Esophagus muscularis mucosa (tissue), 4 donors: ENCODE results near the gene C5orf22. TPM values are rescaled to one million over a fixed set of nuclear protein-coding genes. Genes with fewer than 3 reads are reported as not detected.

ENCODE experiments used
- DNase-seq: peaks from one replicate; pipeline ENCODE4 v3.0.0-alpha.2; 2017; ENCODE audit errors: extremely low spot score
- H3K27ac ChIP-seq, 4 donors: fragments of 200-600 bp; sonication (generic); replicated peaks in 1 of 4; 1 replicate in 3 of 4; 2 replicates in 1 of 4; pipeline ENCODE4 v1.5.1; 2016 to 2019; ENCODE audit warnings: mild to moderate bottlenecking in 1 of 4
- H3K27me3 ChIP-seq, 4 donors: fragments of 200-600 bp; sonication (generic); one replicate each; pipeline versions ENCODE4 v1.5.1 to v1.6.0; 2016 to 2019
- H3K36me3 ChIP-seq, 4 donors: fragments of 200-600 bp; sonication (generic); one replicate each; pipeline ENCODE4 v1.5.1; 2016 to 2019
- H3K4me1 ChIP-seq, 4 donors: fragments of 200-600 bp; sonication (generic); one replicate each; pipeline ENCODE4 v1.5.1; 2016 to 2019
- H3K4me3 ChIP-seq, 4 donors: fragments of 200-600 bp; sonication (generic); 1 replicate in 2 of 4; 2 replicates in 2 of 4; pipeline ENCODE4 v1.5.1; 2016 to 2019; ENCODE audit warnings: mild to moderate bottlenecking in 4 of 4, moderate library complexity in 1 of 4
- H3K9me3 ChIP-seq, 4 donors: fragments of 200-600 bp; sonication (generic); 1 replicate in 3 of 4; 2 replicates in 1 of 4; pipeline ENCODE4 v1.5.1; 2016 to 2019
- CTCF ChIP-seq, 3 experiments: fragments of 200-600 bp in 2 of 3; fragments of 450-650 bp in 1 of 3; sonication (generic) in 2 of 3; IDR thresholded peaks; one replicate each; pipeline ENCODE4 v1.5.1; 2017 to 2019; ENCODE audit warnings: antibody characterized with exemption in 3 of 3, mild to moderate bottlenecking in 2 of 3, moderate library complexity in 1 of 3
- EP300 ChIP-seq: sonication (generic); formaldehyde crosslinking; IDR thresholded peaks from one replicate; pipeline ENCODE4 v1.6.1; 2017; ENCODE audit warnings: antibody characterized with exemption
- POLR2A ChIP-seq: fragments of 450-650 bp; IDR thresholded peaks from one replicate; pipeline ENCODE4 v1.6.1; 2017; ENCODE audit warnings: antibody characterized with exemption, moderate library complexity, mild to moderate bottlenecking, low read depth
- POLR2AphosphoS5 ChIP-seq, 2 donors: sonication (generic); formaldehyde crosslinking; IDR thresholded peaks; one replicate each; pipeline ENCODE4 v1.6.1; 2017; ENCODE audit warnings: antibody characterized with exemption in 2 of 2
- WGBS: methylation state at CpG from one replicate; pipeline ENCODE4 v1.1.5; 2018; 5-methylcytosine and 5-hydroxymethylcytosine counted together
- intact Hi-C: fragments of 100-400 bp; cut with DNase I; formaldehyde crosslinking; loops from one replicate; pipeline ENCODE4 v1.15.1; 2023
- total RNA-seq, 4 donors: library from RNA; depleted of rRNA; stranded (reverse); fragments of >200 nt; gene quantifications; one replicate each; pipeline versions ENCODE4 v1.1.0 to v1.2.1, GENCODE V29; 2016

C5orf22 gene
- total RNA-seq, 4 donors from 2014 or later = 11.2 to 21.8 (median 17.0) TPM

DNA sequence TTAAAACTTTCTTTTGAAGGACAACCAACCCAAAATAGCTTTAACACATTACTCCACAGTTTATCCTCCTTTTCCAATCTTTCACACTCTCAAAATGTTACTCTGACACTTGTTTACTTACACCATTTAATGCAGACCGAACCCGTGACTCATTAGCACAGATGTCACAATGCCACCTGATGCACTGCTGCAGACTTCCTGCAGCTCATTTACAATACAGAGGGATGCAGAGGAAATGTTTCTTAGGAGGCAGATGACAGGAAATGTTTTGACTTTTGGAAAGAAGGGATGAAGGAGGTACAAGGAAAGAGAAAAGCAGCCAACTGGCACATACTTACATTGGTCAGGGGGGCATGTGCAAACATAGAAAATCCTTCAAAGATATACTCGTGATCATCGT is 39.2 kb upstream of the C5orf22 start:
- no peak overlapping the region for H3K4me3 ChIP-seq
- intact Hi-C loops = no loop called here
- peaks cover 0 to 41% (median 25%) of the 10 kb centered on the region in 4 donors for H3K4me1 ChIP-seq
- WGBS = 38% methylated on average over 4 of the region's 4 CpGs
- TF ChIP-seq POLR2AphosphoS5 (IDR thresholded peaks at IDR 0.05) (peak in 1 of 2 donors; percentile 20), EP300 (no peak)
- peak overlapping the region; percentile 2 to 46 (median 26) for H3K27ac ChIP-seq
- H3K9me3 ChIP-seq = no peaks in the 10 kb centered on the region
- peaks cover 18 to 86% (median 53%) of the 10 kb centered on the region in 4 donors for H3K36me3 ChIP-seq
- no peak for DNase-seq
- H3K27me3 ChIP-seq = no peaks in the 10 kb centered on the region

DNA sequence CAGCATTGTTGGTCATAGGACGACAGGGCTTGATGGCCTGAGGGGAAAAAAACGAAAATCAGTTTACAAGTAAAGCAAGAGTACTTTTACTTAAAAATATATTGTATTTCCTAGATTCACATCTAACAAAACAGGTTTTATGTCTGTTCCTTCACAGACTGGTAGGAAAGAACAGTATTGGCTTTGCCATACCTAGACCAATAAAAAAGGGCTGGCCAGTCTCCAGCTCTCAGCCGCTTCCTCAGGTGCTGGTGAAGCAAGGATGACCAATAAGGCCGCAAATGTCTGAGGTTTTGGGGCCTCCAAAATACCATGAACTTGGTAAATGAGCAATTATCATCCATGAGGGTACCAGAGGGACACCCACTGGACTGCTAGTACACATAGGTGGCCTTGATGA is 36.8 kb upstream of the C5orf22 start:
- Histone ChIP-seq H3K27me3 (no peaks in the 10 kb centered on the region), H3K4me3 (no peak overlapping the region), H3K4me1 (peaks cover 0 to 31% (median 19%) of the 10 kb centered on the region in 4 donors), H3K9me3 (no peaks in the 10 kb centered on the region), H3K27ac (no peak overlapping the region), H3K36me3 (peaks cover 24 to 93% (median 66%) of the 10 kb centered on the region in 4 donors)
- TF ChIP-seq CTCF (IDR thresholded peaks at IDR 0.05) (no peak), POLR2AphosphoS5 (IDR thresholded peaks at IDR 0.05) (no peak), POLR2A (no peak), EP300 (no peak)
- WGBS = 97% methylated on average over 4 of the region's 4 CpGs
- no peak for DNase-seq
- intact Hi-C loops = no loop called here

DNA sequence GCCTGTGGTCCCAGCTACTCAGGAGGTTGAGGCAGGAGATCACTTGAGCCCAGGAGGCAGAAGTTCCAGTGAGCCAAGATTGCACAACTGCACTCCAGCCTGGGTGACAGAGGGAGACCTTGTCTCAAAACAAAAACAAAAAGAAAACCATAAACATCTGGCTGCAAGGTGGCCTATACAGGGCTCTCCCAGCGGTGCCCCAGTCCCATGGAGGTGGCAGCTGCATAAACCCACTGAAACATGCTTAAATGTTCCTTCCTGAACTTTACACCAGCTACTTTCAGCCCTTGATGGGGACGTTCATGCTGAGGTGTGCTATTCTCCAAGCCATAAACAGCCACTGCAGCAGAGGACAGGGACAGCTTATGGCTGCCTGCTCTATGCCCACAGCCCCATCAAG is 35.8 kb upstream of the C5orf22 start:
- H3K27ac ChIP-seq = no peak overlapping the region
- no peaks in the 10 kb centered on the region for H3K9me3 ChIP-seq
- no peak overlapping the region for H3K4me3 ChIP-seq
- WGBS = 96% methylated on average over 2 of the region's 2 CpGs
- H3K36me3 ChIP-seq = peaks cover 30 to 98% (median 76%) of the 10 kb centered on the region in 4 donors
- DNase-seq = no peak
- TF ChIP-seq POLR2AphosphoS5 (IDR thresholded peaks at IDR 0.05) = no peak
- TF ChIP-seq POLR2A = no peak
- TF ChIP-seq EP300 = no peak
- TF ChIP-seq CTCF (IDR thresholded peaks at IDR 0.05) = no peak
- H3K4me1 ChIP-seq = peaks cover 0 to 26% (median 18%) of the 10 kb centered on the region in 4 donors
- no peaks in the 10 kb centered on the region for H3K27me3 ChIP-seq
- intact Hi-C loops = no loop called here

- intact Hi-C loops = no loop called here
- TF ChIP-seq EP300 (no peak), CTCF (IDR thresholded peaks at IDR 0.05) (no peak), POLR2A (no peak), POLR2AphosphoS5 (IDR thresholded peaks at IDR 0.05) (no peak)
- no peak overlapping the region for H3K27ac ChIP-seq
- H3K4me1 ChIP-seq = peaks cover 0 to 21% (median 16%) of the 10 kb centered on the region in 4 donors
- no peak for DNase-seq
- H3K27me3 ChIP-seq = no peaks in the 10 kb centered on the region
- H3K36me3 ChIP-seq = peaks cover 32 to 97% (median 80%) of the 10 kb centered on the region in 4 donors
- H3K4me3 ChIP-seq = no peak overlapping the region
- H3K9me3 ChIP-seq = no peaks in the 10 kb centered on the region
- WGBS = 80% methylated on average over 1 of the region's 6 CpGs
These were observed 35.2 kb upstream of the C5orf22 start for GRCh38 chr5:31496891-31497290.

DNA sequence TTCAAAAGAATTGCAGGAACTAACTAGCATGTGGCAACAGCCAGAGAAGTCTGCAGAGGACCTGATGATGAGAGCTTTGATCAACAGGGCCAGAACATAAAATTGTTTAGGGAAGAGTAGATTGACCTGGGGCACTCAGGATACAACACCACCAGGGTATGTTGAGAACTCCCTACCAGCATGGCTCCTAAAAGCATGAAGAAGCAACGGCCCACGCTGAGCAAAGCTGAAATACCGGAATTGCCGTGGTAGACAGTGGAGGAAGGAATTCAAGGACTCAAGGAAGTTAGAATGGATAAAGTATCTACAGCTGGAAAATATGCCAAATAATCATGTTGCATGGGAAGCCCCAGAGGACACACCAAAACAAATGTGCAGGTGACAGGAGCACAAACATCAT is 31.8 kb upstream of the C5orf22 start:
- H3K36me3 ChIP-seq = peaks cover 38 to 100% (median 98%) of the 10 kb centered on the region in 4 donors
- DNase-seq = no peak
- no peaks in the 10 kb centered on the region for H3K27me3 ChIP-seq
- 85% methylated on average over 4 of the region's 4 CpGs for whole genome bisulfite sequencing
- no peaks in the 10 kb centered on the region for H3K4me1 ChIP-seq
- no peak overlapping the region for H3K4me3 ChIP-seq
- H3K9me3 ChIP-seq = no peaks in the 10 kb centered on the region
- TF ChIP-seq POLR2A (no peak), CTCF (IDR thresholded peaks at IDR 0.05) (no peak), POLR2AphosphoS5 (IDR thresholded peaks at IDR 0.05) (no peak), EP300 (no peak)
- intact Hi-C loops = no loop called here
- no peak overlapping the region for H3K27ac ChIP-seq
